Skin epidermis (tissue), 12 donors: ENCODE data around the gene SLC12A8.
A peak's percentile ranks its signal among the peaks of the same experiment; 100 is the strongest.

Source experiments
- H3K27ac ChIP-seq, 21 experiments: fragments of 200-600 bp; sonication (generic) in 11 of 21; one replicate each; pipeline ENCODE4 v1.5.0; 2020; ENCODE audit warnings: mild to moderate bottlenecking in 3 of 21, inconsistent platforms in 2 of 21, moderate library complexity in 2 of 21
- H3K4me3 ChIP-seq, 7 experiments: fragments of 200-600 bp; sonication (generic) in 2 of 7; one replicate each; pipeline ENCODE4 v1.5.0; 2020; ENCODE audit warnings: inconsistent platforms in 2 of 7, mild to moderate bottlenecking in 2 of 7, moderate library complexity in 1 of 7

The SLC12A8 gene

GRCh38 chr3:125051715-125052581 is 160.6 kb downstream of the SLC12A8 start:
- H3K4me3 ChIP-seq: peak overlapping the region in 6 of 7 experiments; percentile 3 to 23 (median 9)
- peak overlapping the region in 20 of 21 experiments; percentile 15 to 94 (median 74) for H3K27ac ChIP-seq

DNA sequence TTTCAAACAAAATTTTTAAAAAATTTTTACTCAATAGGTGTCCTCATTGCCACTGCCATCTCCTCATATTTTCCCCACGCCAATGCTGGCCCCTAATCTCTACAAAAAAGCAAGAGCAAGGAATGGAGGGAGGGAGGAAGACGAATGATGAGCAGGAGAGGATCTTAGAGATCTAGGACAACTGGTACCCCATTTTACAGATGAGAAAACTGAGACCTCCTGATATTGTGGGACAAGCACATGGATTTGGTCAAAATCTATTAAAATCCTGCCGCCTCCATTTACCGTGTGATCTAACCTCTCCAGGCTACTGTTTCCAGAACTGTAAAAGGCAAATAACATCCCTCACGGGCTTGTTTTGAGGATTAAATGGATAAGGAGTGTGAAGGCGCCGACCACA is 161.3 kb downstream of the SLC12A8 start:
- Histone ChIP-seq H3K27ac (peak overlapping the region in 19 of 21 experiments; percentile 37 to 94 (median 75)), H3K4me3 (peak overlapping the region in 1 of 7 experiments; percentile 14)

GRCh38 chr3:125050488-125051090 is 162.0 kb downstream of the SLC12A8 start:
- no peak overlapping the region for H3K4me3 ChIP-seq
- peak overlapping the region in 3 of 21 experiments; percentile 37 to 94 (median 72) for H3K27ac ChIP-seq

GRCh38 chr3:125048282-125048681 is 164.3 kb downstream of the SLC12A8 start:
- no peak overlapping the region for H3K4me3 ChIP-seq
- H3K27ac ChIP-seq: peak overlapping the region in 5 of 21 experiments; percentile 2 to 54 (median 9)

- Histone ChIP-seq H3K4me3 (no peak overlapping the region), H3K27ac (peak overlapping the region in 6 of 21 experiments; percentile 2 to 84 (median 34))
Measured at GRCh38 chr3:125045965-125046364, 166.6 kb downstream of the SLC12A8 start.

DNA sequence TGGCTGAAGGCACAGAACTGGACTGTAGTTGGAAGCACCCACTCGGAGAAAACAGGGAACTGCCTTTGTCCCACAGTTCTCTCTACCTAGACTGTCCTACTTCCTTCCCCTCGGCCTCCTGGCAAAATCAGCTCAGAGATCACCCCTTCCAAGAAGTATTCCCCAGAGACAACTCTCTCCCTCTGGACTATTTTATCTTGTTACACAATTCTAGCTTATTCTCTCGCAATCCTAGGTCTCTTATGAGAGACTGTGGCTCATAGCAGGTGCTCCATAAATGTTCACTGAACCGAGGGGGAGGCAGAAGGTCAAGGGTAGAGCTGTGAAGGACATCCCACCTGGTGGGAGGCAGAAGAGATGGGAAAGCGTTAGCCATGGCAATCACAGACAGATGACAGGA is 167.4 kb downstream of the SLC12A8 start:
- H3K27ac ChIP-seq: peak overlapping the region in 6 of 21 experiments; percentile 2 to 84 (median 76)
- no peak overlapping the region for H3K4me3 ChIP-seq

DNA sequence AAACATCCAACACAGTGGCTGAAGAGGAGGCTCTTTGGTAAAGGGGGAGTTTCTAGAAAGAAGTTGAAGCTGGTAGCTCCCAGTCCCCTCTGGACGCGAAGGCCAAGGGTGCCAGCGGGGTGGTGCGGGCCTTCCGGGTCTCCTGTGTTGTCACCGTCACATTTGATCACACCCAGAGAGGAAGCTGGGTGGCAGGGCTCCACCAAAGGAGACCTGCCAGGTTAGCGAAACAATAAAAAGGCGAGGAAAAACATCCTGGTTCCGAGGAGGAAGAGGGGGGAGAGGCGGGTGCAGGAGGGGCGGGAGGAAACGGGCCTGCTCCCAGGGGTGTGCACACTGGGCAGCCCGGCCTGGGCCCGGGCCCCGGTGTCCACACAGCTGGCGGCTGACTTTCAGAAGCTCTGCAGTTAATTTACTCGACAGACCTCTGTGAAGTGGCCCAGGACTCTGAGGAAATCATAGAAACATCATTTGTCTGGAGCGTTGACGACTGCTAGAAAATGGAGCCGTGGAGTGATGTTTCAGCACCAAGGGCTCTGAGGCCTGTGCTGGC is 168.9 kb downstream of the SLC12A8 start:
- Histone ChIP-seq H3K27ac (peak overlapping the region in 18 of 21 experiments; percentile 9 to 84 (median 58)), H3K4me3 (no peak overlapping the region)

- no peak overlapping the region for H3K4me3 ChIP-seq
Measured at GRCh38 chr3:125042725-125043406, 169.7 kb downstream of the SLC12A8 start.

DNA sequence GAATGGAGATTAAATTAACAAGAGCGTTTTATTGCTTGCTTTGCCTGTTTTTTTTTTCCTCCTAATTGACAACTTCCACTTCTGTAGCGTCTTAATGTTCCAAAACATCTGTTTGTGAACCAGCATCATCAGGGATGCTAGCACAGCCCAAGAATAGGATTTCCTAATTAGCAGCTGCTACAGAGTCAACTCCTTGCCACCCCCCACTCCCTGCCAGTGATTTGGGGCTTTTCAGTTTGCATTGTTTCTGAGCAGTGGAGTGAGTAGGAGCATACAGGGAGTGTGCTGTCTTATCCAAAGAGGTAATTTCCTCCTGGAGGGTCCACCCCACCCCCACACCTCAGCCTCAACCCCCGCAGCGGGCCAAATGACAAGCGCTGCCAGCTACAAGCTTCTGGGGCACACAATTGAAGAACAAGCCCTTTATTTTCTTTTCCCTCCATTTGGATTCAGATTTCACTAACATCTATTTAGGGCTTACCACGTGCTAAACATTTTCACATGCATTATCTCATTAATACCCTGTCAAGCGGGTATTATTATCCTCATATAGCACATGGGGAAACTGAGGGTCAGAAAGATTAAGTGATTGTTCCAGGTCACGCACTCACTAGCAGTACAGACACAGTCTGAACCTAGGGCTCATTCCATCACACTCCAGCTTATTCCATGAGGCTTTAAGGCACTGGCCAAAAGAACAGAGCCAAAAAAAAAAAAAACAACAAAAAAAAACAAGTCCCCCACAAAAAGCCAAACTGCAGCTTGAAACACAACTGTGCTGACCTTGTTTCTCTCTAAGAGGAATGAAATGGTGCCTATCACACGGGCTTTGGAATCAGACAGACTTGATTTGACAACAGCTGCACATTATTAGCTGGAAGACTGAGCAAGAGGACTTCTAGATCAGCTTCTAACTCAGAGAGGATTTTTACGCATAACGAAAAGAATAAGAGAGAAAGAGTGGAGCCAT is 173.1 kb downstream of the SLC12A8 start:
- Histone ChIP-seq H3K4me3 (no peak overlapping the region), H3K27ac (peak overlapping the region in 11 of 21 experiments; percentile 13 to 75 (median 51))

More at GRCh38 chr3:125042725-125043406, 169.7 kb downstream of the SLC12A8 start:
- peak overlapping the region in 19 of 21 experiments; percentile 9 to 84 (median 59) for H3K27ac ChIP-seq

GRCh38 chr3:125037498-125038150 is 174.9 kb downstream of the SLC12A8 start:
- Histone ChIP-seq H3K4me3 (no peak overlapping the region), H3K27ac (peak overlapping the region in 5 of 21 experiments; percentile 16 to 65 (median 43))

- Histone ChIP-seq H3K27ac (no peak overlapping the region), H3K4me3 (no peak overlapping the region)
Measured at GRCh38 chr3:125035217-125035616, 177.3 kb downstream of the SLC12A8 start.

- Histone ChIP-seq H3K27ac (peak overlapping the region in 1 of 21 experiments; percentile 14), H3K4me3 (no peak overlapping the region)
Measured at GRCh38 chr3:125033616-125034015, 178.9 kb downstream of the SLC12A8 start.

GRCh38 chr3:125033135-125033534 is 179.4 kb downstream of the SLC12A8 start:
- Histone ChIP-seq H3K4me3 (no peak overlapping the region), H3K27ac (peak overlapping the region in 1 of 21 experiments; percentile 14)

DNA sequence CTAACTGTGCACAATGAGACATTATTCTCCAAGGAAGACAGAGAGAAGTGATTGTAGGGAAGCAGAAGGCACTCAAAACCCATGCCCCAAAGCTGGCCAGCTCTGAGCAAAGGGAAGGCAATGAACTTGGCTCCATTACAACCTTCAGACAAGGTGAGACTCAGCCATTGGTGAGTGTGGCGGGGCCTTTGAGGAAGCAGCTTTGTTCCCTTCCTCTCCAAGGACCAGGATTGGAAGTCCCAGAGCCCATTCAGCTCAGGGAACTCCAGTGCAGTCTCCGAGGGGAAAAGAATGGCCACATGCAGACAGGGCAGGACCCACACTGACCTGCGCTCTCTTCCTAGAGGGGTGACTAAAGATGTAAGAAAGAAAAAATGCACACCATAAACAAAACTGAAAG is 179.9 kb downstream of the SLC12A8 start:
- Histone ChIP-seq H3K27ac (peak overlapping the region in 4 of 21 experiments; percentile 8 to 14 (median 8)), H3K4me3 (no peak overlapping the region)
